Smooth muscle cell (in vitro differentiated cells): ENCODE results near the gene OR6K3. TPM values are rescaled to one million over a fixed set of nuclear protein-coding genes. Genes with fewer than 3 reads are reported as not detected.

Experiments
- DNase-seq: peaks from one replicate; lab custom pipeline; 2025; ENCODE audit not compliant: unreplicated experiment; lab: John Stamatoyannopoulos, UW
- H2AFZ ChIP-seq: fragments of 200-600 bp; sonication (generic); 2 replicates; pipeline ENCODE4 v1.6.0; 2016; ENCODE audit warnings: antibody characterized with exemption, low read depth, mild to moderate bottlenecking
- H3F3A ChIP-seq: fragments of 200-600 bp; sonication (generic); 2 replicates; pipeline ENCODE4 v1.6.0; 2017; ENCODE audit warnings: antibody characterized with exemption, low read depth
- H3K27ac ChIP-seq: fragments of 200-600 bp; sonication (generic); 2 replicates; pipeline ENCODE4 v1.5.1; 2016; ENCODE audit warnings: low read depth, mild to moderate bottlenecking
- H3K27me3 ChIP-seq: fragments of 200-600 bp; sonication (generic); 2 replicates; pipeline ENCODE4 v1.6.1; 2016; ENCODE audit warnings: low read depth, mild to moderate bottlenecking
- H3K36me3 ChIP-seq: fragments of 200-600 bp; sonication (generic); 2 replicates; pipeline ENCODE4 v1.5.1; 2016; ENCODE audit warnings: low read depth
- H3K4me1 ChIP-seq: fragments of 200-600 bp; sonication (generic); 2 replicates; pipeline ENCODE4 v1.5.1; 2016; ENCODE audit warnings: low read depth
- H3K4me2 ChIP-seq: fragments of 200-600 bp; sonication (generic); 2 replicates; pipeline ENCODE4 v1.6.0; 2016; ENCODE audit warnings: mild to moderate bottlenecking
- H3K4me3 ChIP-seq: fragments of 200-600 bp; sonication (generic); 2 replicates; pipeline ENCODE4 v1.5.1; 2016; ENCODE audit warnings: mild to moderate bottlenecking
- H3K79me2 ChIP-seq: fragments of 200-600 bp; sonication (generic); 2 replicates; pipeline ENCODE4 v1.6.0; 2016; ENCODE audit warnings: low read depth, mild to moderate bottlenecking
- H3K9ac ChIP-seq: fragments of 200-600 bp; sonication (generic); 2 replicates; pipeline ENCODE4 v1.6.0; 2016; ENCODE audit warnings: low read depth
- H3K9me3 ChIP-seq: fragments of 200-600 bp; sonication (generic); replicated peaks from 2 replicates; pipeline ENCODE4 v1.5.1; 2016; ENCODE audit warnings: low read depth
- H4K20me1 ChIP-seq: fragments of 200-600 bp; sonication (generic); 2 replicates; pipeline ENCODE4 v1.6.0; 2016; ENCODE audit warnings: low read depth
- WGBS: methylation state at CpG from one replicate; pipeline ENCODE4 v1.1.7; 2016; ENCODE audit warnings: low lambda C conversion rate; 5-methylcytosine and 5-hydroxymethylcytosine counted together
- polyA plus RNA-seq: library from polyadenylated mRNA; unstranded; fragments of >200 nt; fragmentation: Nextera tagmentation; extraction: Ambion mirVana; gene quantifications from 2 replicates; pipeline ENCODE4 v1.2.1, GENCODE V29; 2016
- total RNA-seq: library from RNA; depleted of rRNA; stranded (reverse); fragments of >200 nt; gene quantifications from 2 replicates; pipeline ENCODE4 v1.2.3, GENCODE V29; 2014
- TF ChIP-seq, protein P1 (sequence below): fragments of 200-600 bp; sonication (generic); IDR thresholded peaks from 2 replicates; pipeline ENCODE4 v1.5.1; 2017; ENCODE audit warnings: borderline replicate concordance, mild to moderate bottlenecking, antibody characterized with exemption; ENCODE audit not compliant: insufficient read depth, poor library complexity, severe bottlenecking

Gene OR6K3
- total and polyA plus RNA-seq, 2 experiments from 2014 or later, result not detected

DNA sequence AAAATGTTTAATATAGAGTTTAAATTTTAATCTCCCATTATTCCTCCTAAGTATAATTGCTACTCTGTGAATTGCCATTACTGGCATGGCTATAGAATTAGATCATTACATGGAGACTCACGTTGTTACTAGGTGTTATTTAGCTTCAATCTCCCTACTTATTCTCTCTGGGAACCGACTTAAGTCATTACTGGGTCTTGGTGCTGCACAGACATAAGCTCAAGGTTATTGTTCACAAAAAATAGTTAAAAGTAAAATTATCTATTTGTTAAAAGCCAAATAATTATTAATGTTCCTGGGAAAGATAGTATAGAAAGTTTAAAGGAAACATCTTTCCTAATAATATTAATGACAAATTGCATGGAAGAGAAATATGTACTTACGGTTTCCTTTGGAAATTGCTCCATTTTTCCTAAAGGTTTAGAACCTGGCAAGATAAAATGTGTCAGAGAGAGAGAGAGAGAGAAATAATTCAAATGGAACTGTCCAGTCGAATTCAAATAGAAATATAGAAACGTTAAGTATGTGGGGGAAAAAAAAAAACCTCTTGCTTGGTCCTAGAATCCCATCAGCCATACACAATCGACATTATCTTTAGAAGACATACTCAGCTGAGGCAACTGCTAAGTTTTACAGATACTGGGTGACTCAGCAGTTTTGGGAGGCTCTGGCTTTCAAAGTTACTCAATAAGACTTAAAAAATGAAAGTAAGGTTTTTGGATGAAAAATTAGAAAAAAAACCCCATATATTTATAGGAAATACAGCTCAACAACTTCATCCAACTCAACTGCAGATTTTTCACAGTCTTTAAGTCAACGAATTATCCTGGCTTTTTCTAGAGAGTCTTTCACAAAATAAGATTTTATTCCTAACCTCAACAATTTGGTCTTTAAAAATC is 34.2 kb downstream of the OR6K3 start, which contains the start of gene SPTA1:
TSS of gene SPTA1 (minus strand) at position 605 of the 899 bp plus-strand sequence. CDS start at position 407, 198 bp downstream.
- Histone ChIP-seq H3K79me2 (no peaks in the 10 kb centered on the region), H3K9me3 (no peaks in the 10 kb centered on the region), H3K27ac (no peak within 1 kb of the TSS), H2AFZ (peak within 1 kb of the TSS; percentile 34), H3K4me3 (no peak within 1 kb of the TSS), H3K9ac (no peak within 1 kb of the TSS), H3K4me1 (no peaks in the 10 kb centered on the region), H4K20me1 (no peaks in the 10 kb centered on the region), H3F3A (no peaks in the 10 kb centered on the region), H3K36me3 (no peaks in the 10 kb centered on the region), H3K4me2 (no peak within 1 kb of the TSS), H3K27me3 (no peaks in the 10 kb centered on the region)
- WGBS, result 68% methylated on average over 7 of the region's 7 CpGs
- TF ChIP-seq, protein P1, sequence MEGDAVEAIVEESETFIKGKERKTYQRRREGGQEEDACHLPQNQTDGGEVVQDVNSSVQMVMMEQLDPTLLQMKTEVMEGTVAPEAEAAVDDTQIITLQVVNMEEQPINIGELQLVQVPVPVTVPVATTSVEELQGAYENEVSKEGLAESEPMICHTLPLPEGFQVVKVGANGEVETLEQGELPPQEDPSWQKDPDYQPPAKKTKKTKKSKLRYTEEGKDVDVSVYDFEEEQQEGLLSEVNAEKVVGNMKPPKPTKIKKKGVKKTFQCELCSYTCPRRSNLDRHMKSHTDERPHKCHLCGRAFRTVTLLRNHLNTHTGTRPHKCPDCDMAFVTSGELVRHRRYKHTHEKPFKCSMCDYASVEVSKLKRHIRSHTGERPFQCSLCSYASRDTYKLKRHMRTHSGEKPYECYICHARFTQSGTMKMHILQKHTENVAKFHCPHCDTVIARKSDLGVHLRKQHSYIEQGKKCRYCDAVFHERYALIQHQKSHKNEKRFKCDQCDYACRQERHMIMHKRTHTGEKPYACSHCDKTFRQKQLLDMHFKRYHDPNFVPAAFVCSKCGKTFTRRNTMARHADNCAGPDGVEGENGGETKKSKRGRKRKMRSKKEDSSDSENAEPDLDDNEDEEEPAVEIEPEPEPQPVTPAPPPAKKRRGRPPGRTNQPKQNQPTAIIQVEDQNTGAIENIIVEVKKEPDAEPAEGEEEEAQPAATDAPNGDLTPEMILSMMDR, result no peak
- DNase-seq, result no peak

DNA sequence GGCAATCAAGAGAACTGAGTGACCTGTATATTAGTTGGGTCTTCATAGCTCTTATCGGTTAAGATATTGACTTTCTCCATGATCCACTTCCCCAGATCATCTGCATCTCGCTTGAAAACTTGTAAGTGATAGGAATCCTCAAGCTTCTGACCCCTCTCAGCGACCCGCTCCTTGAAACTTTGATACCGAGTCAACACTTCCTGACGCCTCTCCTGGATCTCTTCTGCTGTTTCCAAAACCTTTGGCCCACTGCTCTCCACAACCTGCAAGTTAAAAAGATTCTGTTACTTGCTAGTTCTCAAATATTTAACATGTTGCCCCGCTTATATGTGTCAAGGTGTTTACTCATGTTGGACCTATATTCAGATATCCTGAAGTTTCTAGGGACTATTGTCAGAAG is 35.4 kb downstream of the OR6K3 start:
- H2AFZ ChIP-seq, result no peak overlapping the region
- TF ChIP-seq, protein P1, result no peak
- H3K36me3 ChIP-seq, result no peaks in the 10 kb centered on the region
- H4K20me1 ChIP-seq, result no peaks in the 10 kb centered on the region
- H3K4me3 ChIP-seq, result no peak overlapping the region
- H3F3A ChIP-seq, result no peaks in the 10 kb centered on the region
- H3K9me3 ChIP-seq, result no peaks in the 10 kb centered on the region
- H3K4me1 ChIP-seq, result no peaks in the 10 kb centered on the region
- no peak for DNase-seq
- H3K27ac ChIP-seq, result no peak overlapping the region
- WGBS, result 77% methylated on average over 7 of the region's 7 CpGs
- no peaks in the 10 kb centered on the region for H3K27me3 ChIP-seq
- no peak overlapping the region for H3K9ac ChIP-seq
- no peak overlapping the region for H3K4me2 ChIP-seq
- H3K79me2 ChIP-seq, result no peaks in the 10 kb centered on the region

DNA sequence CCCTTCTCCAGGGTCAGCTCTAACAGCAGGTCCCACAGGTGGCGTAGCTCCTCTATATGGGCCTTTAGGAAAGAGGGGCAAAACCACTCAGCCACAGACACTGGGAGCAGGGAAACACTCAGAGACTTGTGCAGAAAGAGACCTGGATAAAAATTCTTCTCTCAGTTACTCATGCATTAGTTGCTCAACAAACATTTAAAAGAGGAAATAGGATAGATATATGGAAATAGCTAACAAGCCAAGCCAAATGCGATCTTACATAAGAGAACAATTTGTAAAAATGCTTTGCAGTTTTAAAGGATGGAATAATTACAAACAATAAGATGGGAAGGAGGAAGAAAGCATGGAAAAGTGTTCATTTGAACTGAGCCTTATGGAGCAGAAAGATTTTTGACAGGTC is 38.9 kb downstream of the OR6K3 start:
- H3K9ac ChIP-seq, result no peak overlapping the region
- H3K9me3 ChIP-seq, result no peaks in the 10 kb centered on the region
- peak overlapping the region; percentile 55 for H2AFZ ChIP-seq
- 89% methylated on average over 2 of the region's 2 CpGs for WGBS
- H3F3A ChIP-seq, result no peaks in the 10 kb centered on the region
- H3K27ac ChIP-seq, result no peak overlapping the region
- no peaks in the 10 kb centered on the region for H3K4me1 ChIP-seq
- TF ChIP-seq, protein P1, result no peak
- no peak for DNase-seq
- no peak overlapping the region for H3K4me2 ChIP-seq
- no peak overlapping the region for H3K4me3 ChIP-seq
- H3K27me3 ChIP-seq, result no peaks in the 10 kb centered on the region
- no peaks in the 10 kb centered on the region for H3K36me3 ChIP-seq
- H4K20me1 ChIP-seq, result no peaks in the 10 kb centered on the region
- no peaks in the 10 kb centered on the region for H3K79me2 ChIP-seq

DNA sequence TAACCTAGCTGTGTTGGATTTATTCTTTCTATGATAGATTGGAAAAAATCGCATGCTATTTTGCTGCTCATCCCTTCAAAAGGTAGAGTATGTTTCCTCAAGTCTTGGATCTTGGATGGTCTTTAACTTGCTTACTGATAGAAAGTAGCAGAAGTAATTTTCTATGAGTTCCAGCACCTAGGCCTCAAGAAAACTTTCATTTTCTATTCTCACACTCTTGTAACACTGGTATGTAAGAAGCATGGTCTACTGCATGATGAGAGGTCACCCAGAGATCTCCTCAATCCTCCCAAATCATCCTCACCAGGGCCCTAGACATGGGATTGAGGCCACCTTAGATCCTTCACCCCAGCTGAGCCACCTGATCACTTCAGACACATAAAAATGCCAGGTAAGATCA is 41.2 kb downstream of the OR6K3 start:
- H2AFZ ChIP-seq, result no peak overlapping the region
- no peaks in the 10 kb centered on the region for H3F3A ChIP-seq
- WGBS, result 95% methylated on average over 1 of the region's 1 CpG
- TF ChIP-seq, protein P1, result no peak
- no peaks in the 10 kb centered on the region for H4K20me1 ChIP-seq
- H3K9me3 ChIP-seq, result no peaks in the 10 kb centered on the region
- no peaks in the 10 kb centered on the region for H3K27me3 ChIP-seq
- DNase-seq, result no peak
- H3K79me2 ChIP-seq, result no peaks in the 10 kb centered on the region
- H3K4me1 ChIP-seq, result no peaks in the 10 kb centered on the region
- no peak overlapping the region for H3K27ac ChIP-seq
- H3K4me3 ChIP-seq, result no peak overlapping the region
- H3K4me2 ChIP-seq, result no peak overlapping the region
- no peaks in the 10 kb centered on the region for H3K36me3 ChIP-seq
- no peak overlapping the region for H3K9ac ChIP-seq
